Measurements from ENCODE around the gene PKM. TPM values are rescaled to one million over a fixed set of nuclear protein-coding genes. Genes with fewer than 3 reads are reported as not detected.

The PKM gene
- total RNA-seq, 1 experiment from 2014 or later: 2,870 TPM

GRCh38 chr15:72155635-72156616 is 75.1 kb downstream of the PKM start:
- peak; percentile 77 for DNase-seq (ENCODE audit: low read depth)

DNA sequence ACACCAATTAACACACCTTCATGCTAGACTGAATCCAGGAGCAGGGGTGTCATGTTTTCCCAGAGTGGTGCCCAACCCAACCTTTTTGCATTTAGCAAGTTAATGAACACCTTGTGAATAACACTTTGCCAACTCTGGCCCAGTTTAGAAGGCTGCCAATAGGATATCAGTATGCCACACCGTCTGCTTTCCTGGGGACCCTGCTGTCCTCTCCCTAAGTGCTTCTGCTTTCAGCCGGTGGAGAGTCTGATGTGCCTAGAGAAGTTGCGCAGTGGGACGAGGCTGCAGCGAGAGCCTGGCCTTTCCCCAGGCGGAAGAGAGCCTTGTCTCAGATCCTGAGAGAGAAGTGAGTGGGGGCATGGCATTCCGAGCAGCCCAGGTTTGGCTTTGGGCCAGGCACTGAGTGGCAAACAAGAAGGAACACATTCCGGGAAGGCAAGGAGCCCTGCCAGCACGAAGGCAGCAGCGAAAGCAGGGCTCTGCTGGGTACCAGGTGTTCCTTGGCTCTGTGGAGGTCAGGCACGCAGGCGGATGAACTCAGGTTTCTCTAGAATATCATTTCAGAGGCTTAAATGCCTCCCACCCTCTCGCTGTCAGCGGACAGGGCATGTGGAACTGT is 75.9 kb downstream of the PKM start:
- DNase-seq (ENCODE audit: low read depth): peak; percentile 57

DNA sequence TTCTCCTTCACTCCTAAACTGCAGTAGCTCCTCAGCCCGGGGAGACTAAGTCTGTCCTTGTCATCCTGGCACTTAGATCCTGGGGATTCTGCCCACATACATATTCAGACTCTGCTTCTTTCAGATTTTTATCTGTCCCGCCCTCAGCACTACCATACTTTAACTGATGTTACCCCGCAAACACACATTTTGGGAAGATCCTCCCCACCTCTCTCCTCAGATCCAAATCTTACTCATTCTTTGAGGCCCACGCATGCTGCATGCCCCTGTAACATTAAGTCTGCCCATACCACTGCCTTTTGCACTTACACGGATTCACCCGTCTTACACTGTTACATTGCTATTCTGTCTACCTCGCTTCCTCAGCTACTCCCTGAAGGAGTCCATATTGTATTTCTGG is 76.7 kb downstream of the PKM start:
- DNase-seq (ENCODE audit: low read depth): no peak

GRCh38 chr15:72153269-72154000 is 77.6 kb downstream of the PKM start:
- DNase-seq (ENCODE audit: low read depth): no peak

Other genes starting within 250 kb of the PKM start
- gene MYO9A, start 113.0 kb downstream of the PKM start, total RNA-seq (2014; rRNA removed; shearing (Covaris generic)): 18.4 and 21.4 TPM in 2 replicates
- gene SENP8, start 112.8 kb downstream of the PKM start, total RNA-seq (2014; rRNA removed; shearing (Covaris generic)): 2.6 and 3.3 TPM in 2 replicates
- not detected in 2 replicates for gene GRAMD2A, start 33.4 kb downstream of the PKM start, total RNA-seq (2014; rRNA removed; shearing (Covaris generic))
- 19.5 and 28.8 TPM in 2 replicates for gene PARP6, start 41.4 kb upstream of the PKM start, total RNA-seq (2014; rRNA removed; shearing (Covaris generic))
- not detected in 2 replicates for gene CELF6, start 89.0 kb upstream of the PKM start, total RNA-seq (2014; rRNA removed; shearing (Covaris generic))
- gene HEXA, start 144.8 kb upstream of the PKM start, total RNA-seq (2014; rRNA removed; shearing (Covaris generic)): 89.2 and 128 TPM in 2 replicates
- not detected in 2 replicates for gene TMEM202, start 167.1 kb upstream of the PKM start, total RNA-seq (2014; rRNA removed; shearing (Covaris generic))
- gene ARIH1, start 243.1 kb upstream of the PKM start, total RNA-seq (2014; rRNA removed; shearing (Covaris generic)): 16.7 and 29.6 TPM in 2 replicates